ENCODE measurements around the gene GAB4. TPM values are rescaled to one million over a fixed set of nuclear protein-coding genes. Genes with fewer than 3 reads are reported as not detected.

Gene GAB4
- total RNA-seq, 1 donor from 2014 or later, result not detected

DNA sequence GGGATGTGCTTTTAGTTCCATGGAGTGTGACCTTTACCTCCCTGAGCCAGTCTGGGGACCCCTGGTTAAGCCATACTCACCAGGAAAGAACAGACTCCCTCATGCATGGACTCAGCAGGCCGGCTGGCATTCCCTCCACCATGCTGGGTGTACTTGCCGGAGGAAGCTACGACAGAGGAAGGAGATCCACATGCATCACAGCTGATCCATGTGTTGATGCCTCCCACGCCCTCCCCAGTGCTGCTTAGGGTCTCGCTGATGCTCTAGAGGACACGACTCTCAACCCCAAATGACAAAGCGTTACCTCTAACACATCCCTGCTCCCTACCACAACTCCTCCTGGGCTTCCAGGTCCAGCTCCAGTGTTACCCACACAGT is 39.8 kb downstream of the GAB4 start:
- no peaks in the 10 kb centered on the region for H3K36me3 Mint-ChIP-seq (ENCODE audit: low read depth, unreplicated experiment)
- Histone ChIP-seq H2AFZ (ENCODE audit: low read depth, low read length) (no peak overlapping the region), H3K9me3 (ENCODE audit: insufficient read depth, low read depth, low read length) (peaks cover 3% of the 10 kb centered on the region)

GRCh38 chr22:16967453-16968217 is 40.4 kb downstream of the GAB4 start:
- Mint-ChIP-seq H3K36me3 (ENCODE audit: low read depth, unreplicated experiment) (no peaks in the 10 kb centered on the region), H3K4me3 (ENCODE audit: unreplicated experiment) (no peak overlapping the region), H3K27me3 (ENCODE audit: low read depth, unreplicated experiment) (peaks cover 13% of the 10 kb centered on the region), H3K27ac (ENCODE audit: unreplicated experiment) (no peak overlapping the region), H3K9me3 (ENCODE audit: unreplicated experiment) (peaks cover 12% of the 10 kb centered on the region), H3K4me1 (ENCODE audit: low read depth, unreplicated experiment) (peaks cover 4% of the 10 kb centered on the region)
- no peaks in the 10 kb centered on the region for H4K20me1 ChIP-seq (ENCODE audit: insufficient read depth, low read length)
- no peaks in the 10 kb centered on the region for H3K4me1 ChIP-seq (ENCODE audit: insufficient read depth, low read length)
- no peaks in the 10 kb centered on the region for H3K79me2 ChIP-seq (ENCODE audit: insufficient read depth, low read length)
- no peak overlapping the region for H3K4me2 ChIP-seq (ENCODE audit: low read length)
- no peaks in the 10 kb centered on the region for H3K27me3 ChIP-seq (ENCODE audit: insufficient read depth, low read length)
- no peaks in the 10 kb centered on the region for H3K36me3 ChIP-seq (ENCODE audit: insufficient read depth, low read length)
- H3K9ac ChIP-seq (ENCODE audit: low read length), result no peak overlapping the region
- no peak overlapping the region for H3K27ac ChIP-seq (ENCODE audit: low read depth, low read length)
- TF ChIP-seq CTCF (IDR thresholded peaks at IDR 0.05; ENCODE audit: insufficient read depth, low read depth, low read length) (no peak), EZH2 (IDR thresholded peaks at IDR 0.05; ENCODE audit: insufficient read depth, low read length) (no peak)
- H3K9me3 ChIP-seq (ENCODE audit: insufficient read depth, low read depth, low read length), result peaks cover 3% of the 10 kb centered on the region
- DNase-seq (ENCODE audit: low read depth) (no peak), FAIRE-seq (no peak)
- H2AFZ ChIP-seq (ENCODE audit: low read depth, low read length), result no peak overlapping the region
- no peak overlapping the region for H3K4me3 ChIP-seq (ENCODE audit: insufficient read depth, low read depth, low read length)

More for the DNA sequence above, 39.8 kb downstream of the GAB4 start:
- Histone ChIP-seq H3K79me2 (ENCODE audit: insufficient read depth, low read length) (no peaks in the 10 kb centered on the region), H3K27ac (ENCODE audit: low read depth, low read length) (no peak overlapping the region), H3K4me3 (ENCODE audit: insufficient read depth, low read depth, low read length) (no peak overlapping the region), H4K20me1 (ENCODE audit: insufficient read depth, low read length) (no peaks in the 10 kb centered on the region), H3K36me3 (ENCODE audit: insufficient read depth, low read length) (no peaks in the 10 kb centered on the region), H3K9ac (ENCODE audit: low read length) (no peak overlapping the region), H3K27me3 (ENCODE audit: insufficient read depth, low read length) (no peaks in the 10 kb centered on the region), H3K4me2 (ENCODE audit: low read length) (no peak overlapping the region), H3K4me1 (ENCODE audit: insufficient read depth, low read length) (no peaks in the 10 kb centered on the region)
- TF ChIP-seq CTCF (IDR thresholded peaks at IDR 0.05; ENCODE audit: insufficient read depth, low read depth, low read length), result no peak
- no peak for TF ChIP-seq EZH2 (IDR thresholded peaks at IDR 0.05; ENCODE audit: insufficient read depth, low read length)
- FAIRE-seq, result no peak
- Mint-ChIP-seq H3K4me1 (ENCODE audit: low read depth, unreplicated experiment) (peaks cover 4% of the 10 kb centered on the region), H3K27ac (ENCODE audit: unreplicated experiment) (no peak overlapping the region), H3K4me3 (ENCODE audit: unreplicated experiment) (no peak overlapping the region), H3K27me3 (ENCODE audit: low read depth, unreplicated experiment) (peaks cover 13% of the 10 kb centered on the region), H3K9me3 (ENCODE audit: unreplicated experiment) (peaks cover 12% of the 10 kb centered on the region)
- no peak for DNase-seq (ENCODE audit: low read depth)

GRCh38 chr22:16966251-16966650 is 41.8 kb downstream of the GAB4 start:
- Histone ChIP-seq H3K27me3 (ENCODE audit: insufficient read depth, low read length) (no peaks in the 10 kb centered on the region), H3K79me2 (ENCODE audit: insufficient read depth, low read length) (no peaks in the 10 kb centered on the region), H2AFZ (ENCODE audit: low read depth, low read length) (no peak overlapping the region), H3K4me1 (ENCODE audit: insufficient read depth, low read length) (no peaks in the 10 kb centered on the region), H4K20me1 (ENCODE audit: insufficient read depth, low read length) (no peaks in the 10 kb centered on the region), H3K9me3 (ENCODE audit: insufficient read depth, low read depth, low read length) (peaks cover 3% of the 10 kb centered on the region), H3K4me3 (ENCODE audit: insufficient read depth, low read depth, low read length) (no peak overlapping the region), H3K9ac (ENCODE audit: low read length) (no peak overlapping the region), H3K4me2 (ENCODE audit: low read length) (no peak overlapping the region), H3K27ac (ENCODE audit: low read depth, low read length) (no peak overlapping the region), H3K36me3 (ENCODE audit: insufficient read depth, low read length) (no peaks in the 10 kb centered on the region)
- no peak overlapping the region for H3K4me3 Mint-ChIP-seq (ENCODE audit: unreplicated experiment)
- H3K9me3 Mint-ChIP-seq (ENCODE audit: unreplicated experiment), result peaks cover 12% of the 10 kb centered on the region
- peaks cover 4% of the 10 kb centered on the region for H3K4me1 Mint-ChIP-seq (ENCODE audit: low read depth, unreplicated experiment)
- H3K36me3 Mint-ChIP-seq (ENCODE audit: low read depth, unreplicated experiment), result no peaks in the 10 kb centered on the region
- TF ChIP-seq EZH2 (IDR thresholded peaks at IDR 0.05; ENCODE audit: insufficient read depth, low read length) (no peak), CTCF (IDR thresholded peaks at IDR 0.05; ENCODE audit: insufficient read depth, low read depth, low read length) (no peak)
- peaks cover 16% of the 10 kb centered on the region for H3K27me3 Mint-ChIP-seq (ENCODE audit: low read depth, unreplicated experiment)
- no peak overlapping the region for H3K27ac Mint-ChIP-seq (ENCODE audit: unreplicated experiment)
- no peak for DNase-seq (ENCODE audit: low read depth)
- FAIRE-seq, result no peak

All from astrocyte (in vitro differentiated cells and primary cell).